Measurements from ENCODE around the gene SDHB. TPM values are rescaled to one million over a fixed set of nuclear protein-coding genes. Genes with fewer than 3 reads are reported as not detected.

SDHB gene
- total RNA-seq, 1 donor from 2014 or later: 143 TPM

- DNase-seq (ENCODE audit: low read depth in 2 of 2): no peak
These were observed 67.3 kb downstream of the SDHB start for GRCh38 chr1:16986560-16986959.

- DNase-seq (ENCODE audit: low read depth in 2 of 2): no peak
These were observed 67.7 kb downstream of the SDHB start for GRCh38 chr1:16986113-16986512.

- peak; percentile 84 to 97 for DNase-seq (ENCODE audit: low read depth in 2 of 2)
These were observed 69.1 kb downstream of the SDHB start for GRCh38 chr1:16984717-16985116.

- DNase-seq (ENCODE audit: low read depth in 2 of 2): no peak
These were observed 70.2 kb downstream of the SDHB start for GRCh38 chr1:16983649-16984048.

- no peak for DNase-seq (ENCODE audit: low read depth in 2 of 2)
These were observed 70.9 kb downstream of the SDHB start for GRCh38 chr1:16982902-16983301.

GRCh38 chr1:16981269-16981849, 72.5 kb downstream of the SDHB start:
- DNase-seq (ENCODE audit: low read depth in 2 of 2): peak in 1 of 2 donors; percentile 83

- peak in 1 of 2 donors; percentile 48 for DNase-seq (ENCODE audit: low read depth in 2 of 2)
These were observed 73.2 kb downstream of the SDHB start, which contains the start of gene MFAP2 for GRCh38 chr1:16980473-16981268. Gene MFAP2 (minus strand): TSS chr1:16980620. CDS start chr1:16978273, 2,347 bp downstream.

- peak in 1 of 2 donors; percentile 60 for DNase-seq (ENCODE audit: low read depth in 2 of 2)
These were observed 74.1 kb downstream of the SDHB start for GRCh38 chr1:16979475-16980327.

- DNase-seq (ENCODE audit: low read depth in 2 of 2): peak in 1 of 2 donors; percentile 79
These were observed 75.0 kb downstream of the SDHB start for GRCh38 chr1:16978567-16979474.

GRCh38 chr1:16978139-16978538, 75.7 kb downstream of the SDHB start:
- no peak for DNase-seq (ENCODE audit: low read depth in 2 of 2)

- no peak for DNase-seq (ENCODE audit: low read depth in 2 of 2)
These were observed 76.5 kb downstream of the SDHB start for GRCh38 chr1:16977377-16977776.

GRCh38 chr1:16976966-16977365, 76.9 kb downstream of the SDHB start:
- no peak for DNase-seq (ENCODE audit: low read depth in 2 of 2)

GRCh38 chr1:16975838-16976237, 78.0 kb downstream of the SDHB start:
- DNase-seq (ENCODE audit: low read depth in 2 of 2): no peak

- DNase-seq (ENCODE audit: low read depth in 2 of 2): no peak
These were observed 78.6 kb downstream of the SDHB start for GRCh38 chr1:16975211-16975610.

- no peak for DNase-seq (ENCODE audit: low read depth in 2 of 2)
These were observed 80.6 kb downstream of the SDHB start for GRCh38 chr1:16973215-16973614.

GRCh38 chr1:16972189-16972895, 81.5 kb downstream of the SDHB start:
- no peak for DNase-seq (ENCODE audit: low read depth in 2 of 2)

- no peak for DNase-seq (ENCODE audit: low read depth in 2 of 2)
These were observed 82.3 kb downstream of the SDHB start for GRCh38 chr1:16971341-16972188.

- DNase-seq (ENCODE audit: low read depth in 2 of 2): no peak
These were observed 83.5 kb downstream of the SDHB start for GRCh38 chr1:16970132-16970910.

GRCh38 chr1:16969651-16970050, 84.2 kb downstream of the SDHB start:
- no peak for DNase-seq (ENCODE audit: low read depth in 2 of 2)

All from dermis microvascular lymphatic vessel endothelial cell (primary cell).